Prostate gland (tissue), 2 donors: ENCODE results near the gene TNIP1.

ENCODE experiments used
- POLR2A ChIP-seq: fragments of 450-650 bp; IDR thresholded peaks from one replicate; pipeline ENCODE4 v1.6.1; 2016; ENCODE audit warnings: antibody characterized with exemption, mild to moderate bottlenecking
- TF ChIP-seq, protein P1 (sequence below), 4 experiments: fragments of 200-600 bp in 2 of 4; fragments of 450-650 bp in 2 of 4; sonication (generic) in 2 of 4; IDR thresholded peaks; 1 replicate in 3 of 4; 2 replicates in 1 of 4; pipeline ENCODE4 v1.5.1; 2016 to 2019; ENCODE audit warnings: antibody characterized with exemption in 4 of 4, mild to moderate bottlenecking in 2 of 4, moderate library complexity in 2 of 4

DNA sequence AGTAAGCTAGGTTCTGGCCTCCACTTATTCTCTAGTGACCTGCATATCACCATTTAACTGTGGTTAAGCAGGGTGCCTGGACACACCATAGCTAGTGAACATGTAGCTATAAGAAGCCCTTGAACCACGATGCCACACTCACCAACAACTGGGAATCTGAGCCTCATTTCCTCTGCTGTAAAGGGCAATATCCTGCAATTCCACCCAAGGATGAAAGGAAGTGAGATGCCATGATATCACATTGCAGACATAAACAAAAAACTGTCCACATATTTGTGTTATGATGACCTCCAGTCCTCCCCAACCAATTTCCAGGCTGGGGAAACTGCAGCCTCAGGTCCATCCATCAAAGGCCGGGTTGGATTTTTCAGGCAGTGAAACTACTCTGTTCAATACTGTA lies 10.4 kb downstream of the TNIP1 start:
- TF ChIP-seq, protein P1, sequence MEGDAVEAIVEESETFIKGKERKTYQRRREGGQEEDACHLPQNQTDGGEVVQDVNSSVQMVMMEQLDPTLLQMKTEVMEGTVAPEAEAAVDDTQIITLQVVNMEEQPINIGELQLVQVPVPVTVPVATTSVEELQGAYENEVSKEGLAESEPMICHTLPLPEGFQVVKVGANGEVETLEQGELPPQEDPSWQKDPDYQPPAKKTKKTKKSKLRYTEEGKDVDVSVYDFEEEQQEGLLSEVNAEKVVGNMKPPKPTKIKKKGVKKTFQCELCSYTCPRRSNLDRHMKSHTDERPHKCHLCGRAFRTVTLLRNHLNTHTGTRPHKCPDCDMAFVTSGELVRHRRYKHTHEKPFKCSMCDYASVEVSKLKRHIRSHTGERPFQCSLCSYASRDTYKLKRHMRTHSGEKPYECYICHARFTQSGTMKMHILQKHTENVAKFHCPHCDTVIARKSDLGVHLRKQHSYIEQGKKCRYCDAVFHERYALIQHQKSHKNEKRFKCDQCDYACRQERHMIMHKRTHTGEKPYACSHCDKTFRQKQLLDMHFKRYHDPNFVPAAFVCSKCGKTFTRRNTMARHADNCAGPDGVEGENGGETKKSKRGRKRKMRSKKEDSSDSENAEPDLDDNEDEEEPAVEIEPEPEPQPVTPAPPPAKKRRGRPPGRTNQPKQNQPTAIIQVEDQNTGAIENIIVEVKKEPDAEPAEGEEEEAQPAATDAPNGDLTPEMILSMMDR (IDR thresholded peaks at IDR 0.05) = no peak
- TF ChIP-seq POLR2A = no peak
